Measurements from ENCODE around the gene TRAF3.

TRAF3 gene, protein sequence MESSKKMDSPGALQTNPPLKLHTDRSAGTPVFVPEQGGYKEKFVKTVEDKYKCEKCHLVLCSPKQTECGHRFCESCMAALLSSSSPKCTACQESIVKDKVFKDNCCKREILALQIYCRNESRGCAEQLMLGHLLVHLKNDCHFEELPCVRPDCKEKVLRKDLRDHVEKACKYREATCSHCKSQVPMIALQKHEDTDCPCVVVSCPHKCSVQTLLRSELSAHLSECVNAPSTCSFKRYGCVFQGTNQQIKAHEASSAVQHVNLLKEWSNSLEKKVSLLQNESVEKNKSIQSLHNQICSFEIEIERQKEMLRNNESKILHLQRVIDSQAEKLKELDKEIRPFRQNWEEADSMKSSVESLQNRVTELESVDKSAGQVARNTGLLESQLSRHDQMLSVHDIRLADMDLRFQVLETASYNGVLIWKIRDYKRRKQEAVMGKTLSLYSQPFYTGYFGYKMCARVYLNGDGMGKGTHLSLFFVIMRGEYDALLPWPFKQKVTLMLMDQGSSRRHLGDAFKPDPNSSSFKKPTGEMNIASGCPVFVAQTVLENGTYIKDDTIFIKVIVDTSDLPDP

DNA sequence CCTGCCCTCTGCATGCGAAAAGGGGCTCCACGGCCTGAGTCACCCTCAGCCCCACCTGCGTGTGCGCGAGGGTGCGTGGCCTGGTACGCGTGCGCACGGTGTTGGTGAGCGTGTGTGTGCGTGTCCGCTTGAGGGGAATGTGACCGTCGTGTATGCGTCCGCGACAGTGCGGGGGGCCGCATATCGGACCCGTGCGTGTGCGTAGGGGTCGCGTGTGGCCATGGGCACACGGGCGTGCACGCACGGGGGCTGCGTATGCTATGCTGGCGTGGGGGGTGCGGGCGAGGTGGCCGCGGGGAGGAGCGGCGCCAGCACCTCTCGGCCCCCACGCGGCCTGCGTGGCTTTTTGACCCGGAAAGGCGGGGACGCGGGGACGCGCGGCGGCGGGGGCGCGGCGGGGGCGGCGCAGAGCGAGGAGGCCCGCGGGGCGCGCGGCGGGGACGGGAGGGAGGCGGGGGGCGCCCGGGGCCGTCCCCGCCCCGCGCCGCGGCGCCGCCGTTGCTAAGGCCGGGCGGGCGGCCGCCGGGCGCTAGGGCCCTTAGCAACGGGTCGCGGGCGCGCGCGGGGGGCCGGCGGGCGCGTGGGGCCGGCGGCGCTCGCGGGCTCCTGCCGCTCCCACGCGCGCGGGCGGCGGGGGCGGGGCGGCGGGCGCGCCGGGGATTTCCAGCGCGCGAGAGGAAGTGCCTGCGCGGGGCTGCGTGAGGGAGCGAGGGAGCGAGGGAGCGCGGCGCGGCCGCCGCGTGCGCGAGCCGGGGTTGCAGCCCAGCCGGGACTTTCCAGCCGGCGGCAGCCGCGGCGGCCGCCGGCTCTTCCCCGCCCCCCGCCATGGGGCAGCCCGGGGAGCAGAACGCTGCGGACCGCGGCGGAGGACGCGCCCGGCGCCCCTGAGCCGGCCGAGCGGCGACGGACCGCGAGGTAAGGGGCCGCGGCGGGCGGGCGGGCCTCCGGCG lies at the start of gene TRAF3:
Gene TRAF3, plus strand, starts transcription at position 689 of the 950 bp plus-strand sequence. CDS start 92,753 bp downstream, outside the sequence.
- DNase-seq (ENCODE audit: low read depth in 2 of 2): peak; percentile 73 to 81

DNA sequence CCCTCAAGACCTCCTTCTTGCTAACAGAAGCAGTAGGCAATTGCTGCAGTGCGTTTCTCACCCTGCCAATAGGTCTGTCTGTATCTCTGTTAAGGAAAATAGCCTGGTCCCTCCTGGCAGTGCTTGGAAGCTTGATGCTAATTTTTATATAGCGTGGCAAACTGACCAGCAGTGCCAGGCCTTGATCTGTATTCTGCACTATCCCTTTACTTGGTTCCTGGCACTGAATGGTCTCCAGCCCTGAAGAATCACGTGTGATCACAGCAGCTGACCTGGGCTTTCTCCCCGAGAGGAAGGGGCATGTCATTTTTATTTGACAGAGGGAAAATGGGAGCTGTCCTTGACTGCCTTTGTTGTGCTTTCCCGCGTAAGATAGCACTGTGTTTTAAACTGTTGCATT lies 48.7 kb upstream of the TRAF3 start:
- DNase-seq (ENCODE audit: low read depth in 2 of 2): no peak

DNA sequence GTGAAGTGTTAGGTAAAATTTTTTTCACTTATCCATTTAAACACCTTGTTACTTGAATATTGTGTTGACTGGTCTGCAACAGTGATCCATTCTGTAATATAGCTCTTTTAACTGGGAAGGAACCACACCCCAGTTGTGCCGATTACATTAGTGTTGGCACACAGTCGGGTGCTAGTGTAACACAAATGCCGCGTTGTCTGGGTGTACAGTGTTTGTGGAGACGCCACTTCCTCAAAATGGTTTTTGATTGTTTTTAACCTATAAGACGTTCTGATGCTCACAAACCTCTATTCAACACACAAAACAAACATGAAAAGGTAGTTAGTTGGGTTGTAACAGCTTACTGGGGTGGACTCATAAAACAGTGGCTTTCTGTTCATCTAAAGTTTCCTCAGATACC lies 48.0 kb upstream of the TRAF3 start:
- DNase-seq (ENCODE audit: low read depth in 2 of 2): no peak

DNA sequence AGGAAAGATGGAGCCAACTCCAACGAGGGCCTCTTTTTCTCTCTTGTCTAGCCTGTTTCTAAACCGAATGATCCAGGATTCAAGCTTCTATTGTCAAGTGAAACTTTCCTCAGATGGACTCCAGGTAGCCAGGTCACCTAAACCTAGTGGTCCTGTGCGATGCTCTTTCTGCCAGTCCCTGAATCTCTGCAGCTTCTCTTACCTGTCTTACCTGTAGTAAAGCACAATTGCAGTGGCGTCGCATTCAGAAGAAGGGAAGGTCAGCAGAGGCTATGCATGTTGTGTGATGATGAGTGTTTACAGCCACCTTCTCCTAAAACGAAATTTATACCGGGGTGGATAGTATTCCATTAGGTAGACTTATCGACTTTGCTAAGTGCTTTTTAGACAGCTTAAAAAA lies 47.4 kb upstream of the TRAF3 start:
- DNase-seq (ENCODE audit: low read depth in 2 of 2): no peak

DNA sequence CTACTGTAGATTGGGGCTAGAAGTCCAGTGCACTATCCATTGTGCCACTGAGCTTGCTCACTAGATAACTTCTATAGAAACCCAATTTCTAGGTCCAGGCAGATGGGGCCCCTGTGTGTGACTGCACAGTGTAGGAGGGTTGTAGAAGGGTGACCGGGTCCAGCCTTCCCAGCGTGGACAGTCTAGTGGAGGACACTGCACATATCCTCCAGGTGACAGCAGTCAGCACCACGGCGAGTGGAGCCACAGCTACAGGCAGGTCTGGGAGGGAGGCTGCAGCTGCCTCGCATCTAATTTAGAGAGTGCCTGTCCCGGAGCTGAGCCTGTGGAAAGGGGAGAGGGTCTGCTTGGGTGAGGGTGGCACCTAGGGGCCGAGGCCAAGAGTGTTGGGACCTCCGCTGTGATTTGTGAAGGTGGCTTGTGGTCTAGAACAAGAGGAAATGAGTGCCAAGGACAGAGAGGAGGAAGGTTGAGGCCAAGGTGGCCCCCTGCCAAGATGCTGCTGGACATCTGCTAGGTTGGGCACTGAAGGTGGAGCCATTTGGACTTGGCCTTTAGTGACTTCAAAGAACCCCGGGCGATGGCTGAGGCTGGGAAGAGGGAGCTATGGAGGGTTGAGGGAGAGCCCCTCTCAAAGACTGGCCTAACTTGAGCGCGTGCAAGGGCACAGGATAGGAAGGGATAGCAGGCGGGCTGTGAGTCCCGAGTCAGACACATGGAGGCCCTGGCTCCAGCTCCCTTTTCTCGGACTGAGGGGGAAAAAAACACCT lies 46.0 kb upstream of the TRAF3 start:
- no peak for DNase-seq (ENCODE audit: low read depth in 2 of 2)

DNA sequence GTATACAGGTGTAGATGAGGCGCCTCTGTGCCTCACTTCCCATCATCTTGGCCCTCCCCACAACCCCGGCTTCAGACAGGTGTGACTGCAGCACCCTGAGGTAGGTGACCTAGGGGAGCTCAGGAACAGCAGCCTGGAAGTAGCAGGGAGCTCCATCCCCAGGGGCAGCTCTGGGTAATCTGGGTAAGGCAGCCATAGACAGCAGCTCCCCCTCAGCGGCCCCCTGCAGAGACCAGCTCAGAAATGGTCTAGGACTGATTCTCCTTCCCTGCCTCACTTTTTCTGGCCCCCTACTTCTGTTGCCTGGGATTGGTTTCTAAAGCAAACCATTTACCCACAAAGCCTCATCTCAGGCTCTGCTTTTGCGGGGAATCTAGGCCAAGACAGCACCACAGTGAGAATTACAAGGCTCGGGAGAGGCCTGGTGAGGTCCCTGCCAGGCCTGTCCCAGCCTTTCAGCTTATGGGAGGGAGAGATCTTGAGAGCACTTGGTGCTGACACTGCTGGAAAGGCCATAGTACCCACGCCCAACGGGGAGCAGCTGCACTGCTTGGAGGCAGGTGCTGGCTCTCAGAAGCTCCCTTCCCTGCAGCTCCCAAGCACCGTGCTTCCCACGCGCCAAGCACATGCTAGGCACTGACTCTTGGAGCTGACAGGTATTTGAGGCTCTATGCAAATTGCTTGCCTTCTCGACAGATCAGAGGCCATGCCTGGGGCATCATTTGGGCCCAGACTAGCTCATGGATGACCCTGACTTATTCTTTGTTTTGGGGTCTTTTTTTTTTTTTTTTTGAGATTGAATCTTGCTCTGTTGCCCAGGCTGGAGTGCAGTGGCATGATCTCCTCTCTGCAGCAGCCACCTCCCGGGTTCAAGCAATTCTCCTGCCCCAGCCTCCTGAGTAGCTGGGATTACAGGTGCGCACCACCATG lies 45.1 kb upstream of the TRAF3 start:
- DNase-seq (ENCODE audit: low read depth in 2 of 2): no peak

DNA sequence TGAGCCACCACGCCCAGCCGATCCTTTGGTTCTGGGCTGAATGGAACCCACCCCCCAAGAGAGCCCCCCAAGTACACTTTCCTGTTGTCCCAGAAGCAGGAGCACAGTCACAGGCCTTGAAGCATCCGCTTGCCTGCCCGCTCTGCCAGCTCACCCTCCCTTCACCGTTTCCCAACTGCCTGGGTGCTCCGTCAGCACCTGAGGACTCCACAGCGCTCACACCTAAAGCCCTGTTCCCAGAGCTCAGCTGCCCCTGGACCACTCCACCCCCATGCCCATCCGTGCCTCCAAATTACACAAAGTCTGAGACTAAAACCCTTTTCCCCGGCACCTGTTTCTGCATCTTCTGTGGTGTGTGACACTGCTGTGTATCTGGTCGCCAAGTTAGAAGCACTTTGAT lies 44.3 kb upstream of the TRAF3 start:
- no peak for DNase-seq (ENCODE audit: low read depth in 2 of 2)

DNA sequence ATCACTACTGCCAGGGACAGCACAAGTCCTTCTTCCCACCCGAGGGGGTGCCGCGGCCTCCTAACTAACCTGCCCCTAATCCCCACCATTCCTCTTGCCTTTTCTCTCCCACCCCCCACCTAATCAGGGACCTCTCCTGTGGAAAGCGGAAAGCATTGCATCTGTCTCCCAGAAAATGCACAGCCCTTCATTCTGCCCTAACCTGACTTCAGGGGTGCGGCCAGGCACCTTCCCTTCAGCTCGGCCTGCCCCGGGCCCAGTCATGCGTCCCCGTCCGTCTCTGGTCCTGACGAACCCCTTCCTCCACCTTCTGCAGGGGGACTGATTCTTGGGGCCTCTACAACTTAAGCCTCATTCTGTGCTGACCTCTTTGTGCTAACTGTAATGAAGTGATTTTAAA lies 43.9 kb upstream of the TRAF3 start:
- no peak for DNase-seq (ENCODE audit: low read depth in 2 of 2)

DNA sequence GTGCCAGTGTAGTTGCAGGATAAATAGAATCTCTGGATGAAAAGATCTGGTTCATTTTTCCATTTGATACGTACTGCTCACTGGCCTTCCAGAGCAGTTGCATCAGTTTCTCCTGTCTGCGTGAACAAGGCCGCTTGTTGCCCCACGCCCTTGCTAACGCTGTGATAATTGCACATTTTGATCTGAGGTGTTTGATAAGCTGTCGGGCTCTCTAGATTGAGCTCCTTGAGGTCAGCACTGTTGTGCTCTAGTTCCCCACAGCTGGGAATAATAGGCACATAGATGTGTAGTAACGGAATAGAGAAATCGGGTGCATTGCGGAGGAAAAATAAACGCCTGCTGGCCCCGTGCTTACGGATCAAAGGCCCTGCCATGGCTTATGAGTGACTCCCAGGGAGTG lies 42.8 kb upstream of the TRAF3 start:
- DNase-seq (ENCODE audit: low read depth in 2 of 2): no peak

DNA sequence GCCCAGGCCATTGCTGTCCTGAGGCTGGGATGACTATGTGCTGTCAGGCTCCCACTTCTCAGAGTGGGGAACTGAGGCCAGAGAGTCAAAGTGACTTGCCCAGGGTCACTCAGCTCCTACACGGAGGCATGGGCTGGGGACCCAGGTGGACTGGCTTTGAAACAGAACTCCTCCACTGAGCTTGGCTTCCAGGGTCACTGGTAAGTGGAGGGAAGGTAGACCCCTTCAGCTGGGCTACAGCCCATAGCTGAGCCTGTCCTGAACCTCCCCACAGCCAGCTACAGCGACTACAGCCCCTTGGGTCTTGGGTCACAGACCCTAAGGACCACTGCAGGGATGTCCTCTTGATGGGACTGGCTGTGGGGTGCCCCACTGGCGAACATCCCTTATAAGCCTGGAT lies 40.3 kb upstream of the TRAF3 start:
- DNase-seq (ENCODE audit: low read depth in 2 of 2): no peak

DNA sequence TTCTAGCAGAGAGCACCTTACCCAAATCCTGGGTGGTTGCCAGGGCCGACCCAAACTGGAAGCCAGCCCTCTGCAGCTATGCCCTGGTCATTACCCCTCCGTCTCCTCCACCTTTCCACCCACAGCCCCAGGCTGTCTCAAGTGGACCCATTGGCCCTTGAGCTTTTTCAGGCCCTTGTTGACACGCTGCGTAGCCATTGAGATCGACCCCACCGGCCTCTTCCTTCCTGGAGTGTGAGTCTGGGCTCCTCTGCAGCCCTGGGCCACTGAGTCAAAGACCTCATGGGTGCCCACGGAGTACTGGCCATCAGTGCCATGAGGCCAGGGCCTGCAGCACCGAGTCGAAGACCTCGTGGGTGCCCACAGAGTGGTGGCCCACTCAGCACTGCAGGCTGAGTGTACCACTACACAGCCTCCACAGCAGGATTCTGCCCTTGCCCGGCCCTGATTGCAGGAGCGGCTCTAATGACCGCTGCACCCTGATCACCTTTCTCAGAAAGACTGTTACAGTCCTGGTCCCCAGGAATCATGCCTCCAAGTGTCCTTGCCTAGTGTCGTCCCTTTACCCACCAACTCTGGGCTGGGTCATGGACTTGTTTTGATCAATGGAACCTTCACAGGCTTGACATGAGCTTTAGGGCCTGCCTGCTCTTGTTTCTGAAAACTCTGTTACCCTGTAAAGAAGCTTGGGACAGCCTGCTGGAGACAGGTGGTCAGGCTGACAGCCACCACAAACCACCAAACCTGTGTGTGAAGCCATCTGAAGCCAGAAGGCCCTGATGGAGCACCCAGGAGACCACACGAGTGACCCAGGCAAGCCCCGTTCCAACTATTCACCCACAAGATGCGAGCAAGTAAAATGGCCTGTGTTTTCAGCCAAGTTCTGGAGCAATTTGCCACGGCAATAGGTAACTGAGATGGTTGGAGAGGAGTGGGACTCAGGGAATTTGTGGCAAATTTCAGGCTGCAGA lies 39.6 kb upstream of the TRAF3 start:
- DNase-seq (ENCODE audit: low read depth in 2 of 2): no peak

DNA sequence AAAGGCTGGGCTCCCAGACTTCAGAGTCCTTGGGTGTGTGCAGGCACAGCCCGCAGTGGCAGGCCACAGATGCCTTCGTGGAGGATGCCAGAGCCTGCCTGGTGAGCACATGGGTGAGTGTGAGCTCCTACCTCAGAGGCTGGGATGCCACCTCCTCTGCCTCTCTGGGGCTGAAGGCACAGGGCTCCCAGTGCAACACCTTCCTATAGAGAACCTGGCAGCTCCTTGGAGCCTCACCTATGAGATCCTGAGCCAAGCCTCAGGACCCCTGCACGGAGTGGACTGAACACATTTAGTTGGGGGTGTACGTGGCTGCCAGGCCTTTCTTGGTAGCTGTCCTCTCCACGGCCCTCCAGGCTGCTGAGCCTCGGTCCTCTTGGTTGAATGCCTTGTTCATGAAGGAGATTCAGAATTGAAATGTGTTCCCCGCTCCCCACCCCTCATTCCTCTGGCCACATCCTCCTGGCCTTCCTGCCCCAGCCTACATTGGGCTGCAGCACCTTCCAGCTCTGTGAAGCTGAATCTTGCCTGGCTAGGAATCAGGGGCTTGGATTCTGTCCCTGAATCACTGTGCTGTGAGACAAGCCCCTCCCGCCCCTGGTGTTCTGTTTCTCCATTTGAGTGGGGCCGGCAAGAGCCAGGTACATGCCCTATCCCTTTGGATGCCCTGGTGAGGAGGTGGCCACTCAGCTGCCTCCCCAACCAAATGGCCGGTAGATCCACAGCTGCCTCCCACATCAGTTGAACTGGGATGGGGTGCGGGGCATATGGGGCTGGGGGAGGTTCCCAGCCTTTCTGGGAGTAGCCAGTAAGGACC lies 38.7 kb upstream of the TRAF3 start:
- DNase-seq (ENCODE audit: low read depth in 2 of 2): no peak

DNA sequence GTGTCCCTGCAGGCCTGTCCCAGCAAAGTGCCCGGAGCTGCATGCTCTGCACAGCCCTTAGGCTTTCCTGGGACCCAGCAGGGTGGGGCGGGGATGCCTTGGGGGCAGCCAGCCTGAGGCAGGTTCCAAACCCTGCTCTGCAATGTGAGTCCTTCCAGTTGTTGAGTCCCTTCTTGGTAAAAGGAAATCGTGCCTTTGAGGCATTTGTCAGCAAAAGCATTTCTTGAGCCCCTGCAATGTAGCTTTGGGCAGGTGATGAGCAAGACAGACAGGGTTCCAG lies 38.1 kb upstream of the TRAF3 start:
- DNase-seq (ENCODE audit: low read depth in 2 of 2): no peak

DNA sequence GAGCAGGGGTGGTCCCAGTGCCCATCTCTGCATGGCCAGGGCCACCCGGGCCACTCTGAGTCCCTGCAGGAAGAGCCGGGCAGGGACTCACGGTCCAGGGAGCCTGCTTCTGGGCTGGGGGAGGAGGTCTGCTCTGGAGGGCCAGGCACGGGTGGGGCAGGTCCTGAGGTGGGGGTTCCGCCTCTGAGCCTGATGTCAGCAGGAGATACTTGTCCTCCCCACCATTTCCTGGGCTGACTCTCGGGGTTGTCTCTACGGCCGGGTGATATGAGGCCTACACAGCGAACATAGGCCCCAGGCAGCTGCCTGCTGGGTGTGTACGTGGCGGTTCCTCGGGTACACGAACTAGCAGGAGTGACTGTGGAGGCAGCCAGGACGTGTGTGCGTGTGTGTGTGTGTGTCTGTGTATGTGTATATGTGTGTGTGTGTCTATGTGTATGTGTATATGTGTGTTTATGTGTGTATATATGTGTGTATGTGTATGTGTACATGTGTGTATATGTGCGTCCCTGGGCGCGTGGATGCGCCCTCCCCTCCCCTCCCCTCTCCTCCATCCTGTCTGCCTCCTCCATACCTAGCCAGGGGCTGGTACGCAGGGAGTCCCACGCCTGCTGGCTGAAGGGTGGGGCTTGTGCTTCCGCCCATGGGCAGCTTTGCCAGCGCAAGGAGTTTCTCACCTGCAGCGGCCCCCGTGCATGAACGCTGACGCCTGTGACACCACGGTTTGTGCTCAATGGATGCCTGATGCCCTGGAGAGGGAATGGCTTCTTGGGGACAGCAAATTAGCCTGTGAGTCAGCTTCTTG lies 30.4 kb upstream of the TRAF3 start:
- no peak for DNase-seq (ENCODE audit: low read depth in 2 of 2)

DNA sequence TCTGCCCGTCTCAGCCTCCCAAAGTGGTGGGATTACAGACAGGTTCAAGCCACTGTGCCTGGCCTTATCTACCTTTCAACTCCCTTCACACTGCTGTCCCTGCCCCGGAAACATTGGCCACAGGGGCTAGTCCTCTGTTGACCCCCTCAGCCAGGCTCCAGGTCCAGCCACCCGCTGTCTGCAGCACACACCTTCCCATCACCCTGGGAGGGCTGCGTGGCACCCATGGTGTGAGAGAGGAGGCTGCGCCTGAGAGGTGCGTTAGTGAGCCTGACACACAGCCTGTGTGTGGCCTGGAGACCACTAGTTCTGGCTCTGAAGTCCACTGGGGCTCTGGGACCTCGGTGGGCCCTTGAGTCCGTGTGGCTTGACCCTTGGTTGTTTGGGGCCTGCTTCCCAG lies 28.4 kb upstream of the TRAF3 start:
- no peak for DNase-seq (ENCODE audit: low read depth in 2 of 2)

DNA sequence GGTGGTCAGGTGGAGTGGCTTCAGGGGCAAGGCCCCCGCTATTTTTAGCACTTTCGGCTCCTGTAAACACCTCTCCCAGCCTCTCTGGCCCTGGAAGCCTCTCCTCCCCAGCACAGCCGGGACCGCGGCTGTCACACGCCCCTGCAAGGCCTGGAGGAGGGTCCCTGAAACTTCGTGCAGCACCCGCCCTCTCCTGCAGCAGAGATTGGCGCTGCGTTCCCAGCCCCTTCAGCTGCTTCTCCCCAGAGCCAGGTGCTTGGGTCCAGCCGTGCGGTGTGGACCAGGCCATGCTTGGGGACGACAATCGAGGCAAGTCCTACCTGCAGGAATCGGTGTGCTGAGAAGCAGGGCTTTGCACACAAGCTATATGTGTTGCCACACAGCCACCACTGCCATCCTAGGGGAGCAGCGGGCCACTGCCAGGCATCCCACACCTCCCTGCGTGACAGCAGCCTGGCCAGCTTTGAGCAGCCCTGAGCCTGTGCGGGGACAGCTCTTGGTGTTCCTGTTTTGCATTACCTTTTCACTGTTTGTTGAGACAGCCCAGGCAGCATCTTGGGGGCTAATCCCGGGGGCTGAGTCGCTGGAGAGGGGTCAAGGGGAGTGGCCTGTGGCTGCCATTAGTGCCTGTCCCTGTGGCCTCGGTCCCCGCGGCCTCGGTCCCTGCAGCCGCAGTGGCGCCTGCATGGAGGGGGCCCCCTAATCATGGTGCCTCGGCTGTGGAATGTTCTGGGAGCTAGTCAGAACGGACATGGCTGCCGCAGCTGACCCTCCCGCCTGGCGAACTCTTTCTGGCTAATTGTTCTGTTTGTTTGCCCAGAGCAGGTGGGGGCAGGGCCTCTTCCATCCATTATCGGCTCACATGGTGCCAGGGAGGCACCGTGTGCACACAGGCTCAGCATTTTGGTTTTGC lies 27.6 kb upstream of the TRAF3 start:
- no peak for DNase-seq (ENCODE audit: low read depth in 2 of 2)

DNA sequence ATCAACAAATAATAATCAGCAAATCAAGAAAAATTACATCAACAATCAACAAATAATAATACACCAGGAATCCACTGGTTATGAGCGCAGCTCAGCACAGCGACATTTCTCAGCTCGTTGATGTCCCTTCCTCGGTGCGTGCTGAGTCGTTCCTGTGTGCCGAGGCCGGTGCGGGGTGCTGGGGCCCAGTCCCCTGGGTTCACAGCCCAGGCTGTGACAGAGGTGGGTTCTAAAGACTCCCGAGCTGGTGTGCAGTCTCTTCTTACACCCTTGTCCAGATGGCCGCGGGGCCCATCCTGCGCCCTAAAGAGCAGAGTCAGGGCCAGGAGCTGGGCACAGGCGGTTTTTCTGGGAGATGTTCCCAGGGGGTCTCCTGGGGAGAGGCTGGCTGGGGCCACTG lies 26.9 kb upstream of the TRAF3 start:
- DNase-seq (ENCODE audit: low read depth in 2 of 2): no peak

Data from stimulated activated CD8-positive, alpha-beta memory T cell treated with anti-CD3 and anti-CD28 coated beads, Interleukin-2, amount 100 ng/mL, for 1 hour (primary cell).